Tibial nerve (tissue), 4 donors: ENCODE data around the gene MYL12A. TPM values are rescaled to one million over a fixed set of nuclear protein-coding genes. Genes with fewer than 3 reads are reported as not detected.

ENCODE experiments used
- DNase-seq, 2 donors: peaks; one replicate each; pipeline ENCODE4 v3.0.0-alpha.2; 2019; ENCODE audit warnings: low spot score in 2 of 2
- H3K27ac ChIP-seq, 4 donors: fragments of 200-600 bp; sonication (generic) in 3 of 4; one replicate each; pipeline ENCODE4 v1.5.1; 2017 to 2019; ENCODE audit warnings: mild to moderate bottlenecking in 1 of 4
- H3K27me3 ChIP-seq, 2 donors: fragments of 200-600 bp; sonication (generic) in 1 of 2; one replicate each; pipeline versions ENCODE4 v1.5.1 to v1.6.0; 2017 to 2019
- H3K36me3 ChIP-seq, 3 donors: fragments of 200-600 bp; sonication (generic); one replicate each; pipeline ENCODE4 v1.5.1; 2018 to 2019
- H3K4me1 ChIP-seq, 4 donors: fragments of 200-600 bp; sonication (generic) in 3 of 4; one replicate each; pipeline ENCODE4 v1.5.1; 2017 to 2019
- H3K4me3 ChIP-seq, 4 donors: fragments of 200-600 bp; sonication (generic) in 3 of 4; one replicate each; pipeline ENCODE4 v1.5.1; 2017 to 2019; ENCODE audit warnings: mild to moderate bottlenecking in 1 of 4, moderate library complexity in 1 of 4
- H3K9me3 ChIP-seq, 4 donors: fragments of 200-600 bp; sonication (generic) in 3 of 4; one replicate each; pipeline ENCODE4 v1.5.1; 2017 to 2019
- EP300 ChIP-seq, 2 donors: sonication (generic); formaldehyde crosslinking; IDR thresholded peaks; one replicate each; pipeline ENCODE4 v1.6.1; 2017; ENCODE audit warnings: antibody characterized with exemption in 2 of 2, mild to moderate bottlenecking in 1 of 2
- POLR2A ChIP-seq, 2 donors: fragments of 450-650 bp; IDR thresholded peaks; one replicate each; pipeline ENCODE4 v1.6.1; 2017; ENCODE audit warnings: antibody characterized with exemption in 2 of 2, mild to moderate bottlenecking in 2 of 2, moderate library complexity in 2 of 2
- WGBS, 2 donors: methylation state at CpG; one replicate each; pipeline ENCODE4 v1.1.5; 2018; 5-methylcytosine and 5-hydroxymethylcytosine counted together
- total RNA-seq, 4 donors: library from RNA; depleted of rRNA; stranded (reverse); fragments of >200 nt; gene quantifications; one replicate each; pipeline ENCODE4 v1.1.0, GENCODE V29; 2016
- TF ChIP-seq, protein P1 (sequence below), 5 experiments: fragments of 200-600 bp in 3 of 5; fragments of 450-650 bp in 2 of 5; sonication (generic) in 3 of 5; IDR thresholded peaks; one replicate each; pipeline ENCODE4 v1.5.1; 2016 to 2019; ENCODE audit warnings: antibody characterized with exemption in 5 of 5, mild to moderate bottlenecking in 3 of 5, moderate library complexity in 2 of 5

MYL12A gene
- total RNA-seq, 4 donors from 2014 or later: 387 to 515 (median 415) TPM

GRCh38 chr18:3297025-3297984, 49.7 kb downstream of the MYL12A start:
- TF ChIP-seq EP300 (IDR thresholded peaks at IDR 0.05) (no peak), POLR2A (IDR thresholded peaks at IDR 0.05) (no peak)
- TF ChIP-seq, protein P1, sequence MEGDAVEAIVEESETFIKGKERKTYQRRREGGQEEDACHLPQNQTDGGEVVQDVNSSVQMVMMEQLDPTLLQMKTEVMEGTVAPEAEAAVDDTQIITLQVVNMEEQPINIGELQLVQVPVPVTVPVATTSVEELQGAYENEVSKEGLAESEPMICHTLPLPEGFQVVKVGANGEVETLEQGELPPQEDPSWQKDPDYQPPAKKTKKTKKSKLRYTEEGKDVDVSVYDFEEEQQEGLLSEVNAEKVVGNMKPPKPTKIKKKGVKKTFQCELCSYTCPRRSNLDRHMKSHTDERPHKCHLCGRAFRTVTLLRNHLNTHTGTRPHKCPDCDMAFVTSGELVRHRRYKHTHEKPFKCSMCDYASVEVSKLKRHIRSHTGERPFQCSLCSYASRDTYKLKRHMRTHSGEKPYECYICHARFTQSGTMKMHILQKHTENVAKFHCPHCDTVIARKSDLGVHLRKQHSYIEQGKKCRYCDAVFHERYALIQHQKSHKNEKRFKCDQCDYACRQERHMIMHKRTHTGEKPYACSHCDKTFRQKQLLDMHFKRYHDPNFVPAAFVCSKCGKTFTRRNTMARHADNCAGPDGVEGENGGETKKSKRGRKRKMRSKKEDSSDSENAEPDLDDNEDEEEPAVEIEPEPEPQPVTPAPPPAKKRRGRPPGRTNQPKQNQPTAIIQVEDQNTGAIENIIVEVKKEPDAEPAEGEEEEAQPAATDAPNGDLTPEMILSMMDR (IDR thresholded peaks at IDR 0.05): peak in 4 of 5 experiments; percentile 19 to 67 (median 27)
- DNase-seq: peak; percentile 54 to 71
- peaks cover 0 to 16% (median 0%) of the 10 kb centered on the region in 4 donors for H3K9me3 ChIP-seq
- no peaks in the 10 kb centered on the region for H3K36me3 ChIP-seq
- H3K4me1 ChIP-seq: peaks cover 0 to 12% (median 0%) of the 10 kb centered on the region in 4 donors
- H3K4me3 ChIP-seq: peak overlapping the region; percentile 33 to 60 (median 45)
- 8 to 9% methylated on average over 10 to 17 of the region's 18 CpGs for WGBS, 2 donors
- H3K27me3 ChIP-seq: no peaks in the 10 kb centered on the region
- H3K27ac ChIP-seq: peak overlapping the region in 3 of 4 donors; percentile 32 to 66 (median 36)

DNA sequence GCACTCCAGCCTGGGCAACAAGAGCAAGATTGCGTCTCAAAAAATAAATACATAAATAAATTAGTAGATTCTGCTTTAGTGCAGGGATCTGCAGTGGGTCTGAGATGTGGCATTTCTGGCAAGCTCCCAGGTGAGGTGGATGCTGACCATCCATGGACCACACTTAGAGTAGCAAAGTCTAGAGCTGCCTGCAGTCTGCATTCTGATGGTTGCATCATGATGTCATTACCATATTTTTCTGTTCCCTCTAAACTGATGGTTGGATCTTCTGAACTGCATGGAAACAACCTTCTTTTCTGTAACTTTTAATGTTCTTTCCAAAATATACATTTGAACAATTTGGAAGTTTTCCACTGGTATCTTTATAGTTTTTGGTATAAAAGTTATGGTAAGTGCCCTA, 57.2 kb downstream of the MYL12A start:
- no peak overlapping the region for H3K4me3 ChIP-seq
- no peaks in the 10 kb centered on the region for H3K27me3 ChIP-seq
- no peak overlapping the region for H3K27ac ChIP-seq
- no peaks in the 10 kb centered on the region for H3K4me1 ChIP-seq
- H3K9me3 ChIP-seq: no peaks in the 10 kb centered on the region
- TF ChIP-seq POLR2A (IDR thresholded peaks at IDR 0.05) (no peak), EP300 (IDR thresholded peaks at IDR 0.05) (no peak)
- TF ChIP-seq, protein P1 (IDR thresholded peaks at IDR 0.05): no peak
- DNase-seq: no peak
- WGBS, 2 donors: 96 to 100% methylated on average over 1 of the region's 1 CpG
- H3K36me3 ChIP-seq: no peaks in the 10 kb centered on the region

GRCh38 chr18:3305354-3305762, 57.8 kb downstream of the MYL12A start:
- no peak for DNase-seq
- Histone ChIP-seq H3K4me3 (no peak overlapping the region), H3K9me3 (no peaks in the 10 kb centered on the region)

More at GRCh38 chr18:3305354-3305762, 57.8 kb downstream of the MYL12A start:
- H3K36me3 ChIP-seq: no peaks in the 10 kb centered on the region
- H3K4me1 ChIP-seq: no peaks in the 10 kb centered on the region
- no peaks in the 10 kb centered on the region for H3K27me3 ChIP-seq
- 79 to 83% methylated on average over 7 of the region's 7 CpGs for WGBS, 2 donors
- TF ChIP-seq, protein P1 (IDR thresholded peaks at IDR 0.05): no peak
- TF ChIP-seq EP300 (IDR thresholded peaks at IDR 0.05) (no peak), POLR2A (IDR thresholded peaks at IDR 0.05) (no peak)
- H3K27ac ChIP-seq: no peak overlapping the region

Other genes starting within 250 kb of the MYL12A start
- gene LPIN2, start 234.7 kb upstream of the MYL12A start, total RNA-seq: 10 to 100 TPM; 22.7 to 29.3 (median 25.8) TPM
- 1 to 10 TPM; 3.0 to 8.1 (median 5.6) TPM for gene MYOM1, start 27.8 kb upstream of the MYL12A start, total RNA-seq
- 100 to 1,000 TPM; 244 to 321 (median 281) TPM for gene MYL12B, start 14.3 kb downstream of the MYL12A start, total RNA-seq
- 10 to 100 TPM; 59.2 to 86.1 (median 70.1) TPM for gene TGIF1, start 202.4 kb downstream of the MYL12A start, total RNA-seq